Measurements from ENCODE around the gene MATN1. TPM values are rescaled to one million over a fixed set of nuclear protein-coding genes. Genes with fewer than 3 reads are reported as not detected.

The MATN1 gene
- total RNA-seq, 1 experiment from 2014 or later: not detected

GRCh38 chr1:30758121-30758688 is 34.8 kb upstream of the MATN1 start:
- no peak for DNase-seq (ENCODE audit: low spot score)

DNA sequence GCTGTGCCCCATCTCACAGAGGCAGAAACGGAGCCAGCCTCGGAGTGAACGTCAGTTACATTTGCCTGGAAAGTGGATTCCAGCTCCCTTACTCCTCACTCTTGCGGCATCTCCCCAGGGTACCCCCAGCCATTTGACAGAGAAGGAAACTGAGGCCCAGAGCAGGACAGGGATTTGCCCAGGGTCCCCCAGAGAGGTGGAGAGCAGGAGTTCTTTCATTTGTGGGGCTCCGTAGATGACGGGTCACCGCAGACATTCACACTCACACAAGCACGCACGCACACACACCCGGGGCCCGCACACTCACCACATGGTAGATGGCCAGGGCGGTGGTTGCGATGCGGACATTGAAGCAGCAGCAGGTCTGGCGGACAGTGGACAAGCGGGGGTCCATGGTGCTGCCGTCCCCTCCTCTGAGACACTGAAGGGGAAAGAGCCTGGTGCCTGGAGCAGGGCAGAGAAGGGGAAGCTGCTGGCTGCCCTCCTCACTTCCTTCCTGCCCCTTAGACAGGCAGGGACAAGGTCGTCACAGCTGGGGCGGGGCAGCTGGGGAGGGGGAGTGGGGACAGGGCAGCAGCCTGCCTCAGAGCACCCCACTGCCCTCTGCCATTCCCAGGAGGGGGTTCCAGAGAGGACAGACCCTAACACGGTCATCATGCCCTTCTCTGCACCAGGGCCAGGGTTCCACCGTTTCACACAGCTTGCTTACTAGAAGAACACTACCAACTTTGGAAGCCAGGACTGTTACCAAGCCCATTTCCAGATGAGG is 34.2 kb upstream of the MATN1 start, which contains the start of gene LAPTM5:
Gene LAPTM5 (minus strand): TSS at position 423 of the 769 bp plus-strand sequence. CDS start 29 bp downstream, at position 394.
- no peak for DNase-seq (ENCODE audit: low spot score)

GRCh38 chr1:30756545-30757351 is 33.4 kb upstream of the MATN1 start:
- no peak for DNase-seq (ENCODE audit: low spot score)

DNA sequence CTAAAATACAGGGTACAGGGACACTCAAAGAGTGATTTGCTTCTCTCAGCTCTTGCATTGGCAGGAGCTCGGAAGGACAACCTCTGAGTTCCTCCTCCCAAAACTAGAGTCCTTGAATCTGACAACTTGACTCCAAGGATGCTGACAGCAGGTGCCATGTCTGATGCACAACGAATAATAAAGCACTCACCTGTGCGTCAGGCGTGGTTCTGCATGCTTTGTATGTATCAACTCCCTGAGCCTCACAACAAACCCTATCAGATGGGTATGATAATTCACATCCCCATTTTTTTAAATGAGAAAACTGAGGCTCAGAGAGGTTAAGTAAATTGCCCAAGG is 32.8 kb upstream of the MATN1 start:
- DNase-seq (ENCODE audit: low spot score): no peak

DNA sequence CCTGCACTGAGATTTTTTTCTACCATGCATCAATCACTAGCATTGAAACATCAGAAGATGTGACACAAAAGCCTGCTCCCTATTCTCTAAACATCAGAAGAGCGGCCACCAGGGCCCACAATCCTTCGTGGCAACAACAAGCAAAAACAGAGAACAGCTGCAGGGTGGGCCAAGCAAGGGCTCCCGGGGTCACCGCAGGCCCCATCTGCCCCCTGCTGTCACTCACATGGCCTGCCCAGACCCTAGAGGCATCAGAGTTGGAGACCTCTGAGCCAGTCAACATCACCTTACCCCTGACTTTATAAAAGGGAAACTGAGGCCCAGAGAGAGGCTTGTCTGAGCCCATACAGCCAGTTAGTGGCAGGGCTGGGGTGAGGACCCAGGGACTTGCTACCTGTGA is 32.4 kb upstream of the MATN1 start:
- no peak for DNase-seq (ENCODE audit: low spot score)

- no peak for DNase-seq (ENCODE audit: low spot score)
Observed at GRCh38 chr1:30755334-30755733, 31.9 kb upstream of the MATN1 start.

DNA sequence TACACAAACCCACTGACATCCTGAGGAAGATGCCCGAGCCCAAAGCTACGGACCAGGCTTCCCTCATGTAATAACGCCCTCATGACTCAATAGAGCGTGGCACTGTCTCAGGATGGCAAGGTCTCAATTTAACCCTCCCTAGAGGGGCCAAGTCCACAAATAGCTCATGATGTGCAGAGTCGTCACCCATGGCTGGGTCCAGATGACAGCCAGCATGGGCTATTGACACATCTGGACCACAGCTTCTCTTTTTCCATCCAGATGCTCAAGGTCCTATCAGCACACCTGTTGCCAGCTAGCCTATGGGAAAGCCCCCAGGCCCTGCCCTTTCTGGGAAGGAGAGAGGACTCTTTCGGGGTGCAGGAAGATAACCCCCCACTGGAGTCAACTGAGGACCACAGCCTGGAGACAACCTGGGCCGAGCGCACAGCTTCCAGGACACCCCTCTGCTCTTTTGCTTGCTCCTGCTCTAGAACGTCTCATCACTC is 31.3 kb upstream of the MATN1 start:
- DNase-seq (ENCODE audit: low spot score): no peak

DNA sequence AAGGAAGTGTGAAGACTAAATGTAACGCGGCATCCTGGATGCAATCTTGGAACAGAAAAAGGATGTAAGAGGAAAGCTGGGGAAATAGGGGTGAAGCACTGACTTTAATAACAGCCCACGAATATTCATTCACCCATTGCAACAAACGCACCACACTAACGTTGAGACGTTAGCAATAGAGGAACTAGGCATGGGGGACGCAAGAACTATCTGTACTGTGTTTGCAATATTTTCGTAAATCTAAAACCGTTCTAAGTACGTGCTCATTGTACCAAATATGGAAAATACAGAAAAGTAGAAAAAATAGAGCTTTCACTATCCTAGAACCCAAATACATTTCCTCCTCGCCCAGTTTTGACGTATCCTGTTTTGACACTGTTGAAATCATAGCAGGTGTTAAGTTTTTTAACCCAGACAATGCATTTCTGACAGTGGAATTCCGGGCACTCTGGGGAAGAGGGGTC is 30.3 kb upstream of the MATN1 start:
- no peak for DNase-seq (ENCODE audit: low spot score)

- DNase-seq (ENCODE audit: low spot score): no peak
Observed at GRCh38 chr1:30753118-30753517, 29.7 kb upstream of the MATN1 start.

DNA sequence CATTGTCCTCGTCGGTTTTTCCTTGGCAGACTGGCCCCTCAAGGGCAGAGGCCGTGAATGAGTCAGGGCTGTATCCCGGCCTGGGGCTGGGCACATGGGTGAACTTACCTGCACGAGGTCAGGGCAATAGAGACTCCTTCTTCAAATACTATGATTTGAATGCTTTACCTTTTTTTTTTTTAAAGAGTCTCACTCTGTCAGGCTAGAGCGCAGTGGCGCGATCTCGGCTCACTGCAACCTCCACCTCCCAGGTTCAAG is 29.2 kb upstream of the MATN1 start:
- no peak for DNase-seq (ENCODE audit: low spot score)

DNA sequence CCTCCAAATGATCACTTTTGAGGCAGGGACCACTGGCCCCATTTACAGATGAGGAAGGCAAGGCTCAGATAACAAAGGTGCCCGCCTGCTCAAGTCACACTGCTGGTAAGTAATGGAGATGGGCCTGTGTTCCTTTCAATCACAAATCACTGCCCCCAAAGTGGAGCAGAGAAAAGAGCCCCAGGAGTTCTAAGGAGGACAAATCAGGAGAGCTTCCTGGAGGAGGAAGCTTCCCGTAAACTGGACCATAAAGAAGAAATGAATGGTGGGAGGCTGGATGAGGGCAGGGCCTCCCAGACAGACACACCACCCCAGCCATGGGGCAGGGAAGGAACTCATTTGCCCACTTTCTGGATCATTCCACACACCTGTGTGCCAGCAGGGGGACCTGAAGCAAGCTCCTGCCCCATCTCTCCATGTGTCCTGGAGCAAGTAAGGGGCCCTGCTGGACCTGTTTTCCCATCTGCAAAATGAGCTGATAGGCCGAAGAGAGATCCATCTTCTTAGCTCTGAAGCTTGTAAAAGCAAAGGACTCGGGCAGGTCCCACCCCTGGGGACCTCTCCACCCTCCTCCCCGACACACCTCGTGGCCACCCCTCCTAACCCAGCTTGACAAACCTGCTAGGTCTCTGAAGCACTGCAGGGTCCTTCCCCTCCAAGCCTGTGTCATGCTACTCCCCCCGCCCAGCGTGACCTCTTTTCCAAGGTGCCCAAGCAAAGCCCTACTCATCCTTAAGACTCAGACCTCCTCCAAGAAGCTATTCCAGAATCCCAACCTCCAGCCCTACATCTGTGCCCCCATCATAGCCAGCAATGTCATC is 28.7 kb upstream of the MATN1 start:
- DNase-seq (ENCODE audit: low spot score): no peak

DNA sequence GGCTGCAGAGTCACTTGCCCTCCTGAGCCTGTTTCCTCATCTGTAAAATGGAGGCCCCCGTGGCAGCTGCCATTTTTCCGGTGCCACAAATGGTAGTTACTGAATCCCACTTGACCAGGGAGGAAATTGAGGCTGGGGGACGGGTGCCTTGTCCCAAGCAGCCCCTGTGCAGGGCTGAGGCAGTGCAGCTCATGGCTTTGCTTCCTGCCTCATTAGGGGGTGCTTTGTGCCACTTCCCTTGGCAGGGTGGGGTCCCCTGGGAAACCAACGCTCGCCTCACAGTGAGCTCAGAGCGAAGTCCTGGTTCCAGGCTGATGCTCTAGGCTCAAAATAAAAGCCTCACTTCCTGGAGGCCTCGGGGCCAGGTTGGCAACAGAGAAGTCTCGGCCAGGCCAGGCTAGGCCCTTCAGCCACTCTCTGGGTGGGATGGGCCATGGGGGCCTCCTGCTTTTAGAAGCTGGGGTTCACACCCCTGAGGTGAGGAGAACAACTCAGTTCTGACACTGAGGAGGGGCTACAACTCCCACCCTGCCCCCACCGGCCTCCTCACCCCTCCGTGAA is 27.4 kb upstream of the MATN1 start:
- no peak for DNase-seq (ENCODE audit: low spot score)

DNA sequence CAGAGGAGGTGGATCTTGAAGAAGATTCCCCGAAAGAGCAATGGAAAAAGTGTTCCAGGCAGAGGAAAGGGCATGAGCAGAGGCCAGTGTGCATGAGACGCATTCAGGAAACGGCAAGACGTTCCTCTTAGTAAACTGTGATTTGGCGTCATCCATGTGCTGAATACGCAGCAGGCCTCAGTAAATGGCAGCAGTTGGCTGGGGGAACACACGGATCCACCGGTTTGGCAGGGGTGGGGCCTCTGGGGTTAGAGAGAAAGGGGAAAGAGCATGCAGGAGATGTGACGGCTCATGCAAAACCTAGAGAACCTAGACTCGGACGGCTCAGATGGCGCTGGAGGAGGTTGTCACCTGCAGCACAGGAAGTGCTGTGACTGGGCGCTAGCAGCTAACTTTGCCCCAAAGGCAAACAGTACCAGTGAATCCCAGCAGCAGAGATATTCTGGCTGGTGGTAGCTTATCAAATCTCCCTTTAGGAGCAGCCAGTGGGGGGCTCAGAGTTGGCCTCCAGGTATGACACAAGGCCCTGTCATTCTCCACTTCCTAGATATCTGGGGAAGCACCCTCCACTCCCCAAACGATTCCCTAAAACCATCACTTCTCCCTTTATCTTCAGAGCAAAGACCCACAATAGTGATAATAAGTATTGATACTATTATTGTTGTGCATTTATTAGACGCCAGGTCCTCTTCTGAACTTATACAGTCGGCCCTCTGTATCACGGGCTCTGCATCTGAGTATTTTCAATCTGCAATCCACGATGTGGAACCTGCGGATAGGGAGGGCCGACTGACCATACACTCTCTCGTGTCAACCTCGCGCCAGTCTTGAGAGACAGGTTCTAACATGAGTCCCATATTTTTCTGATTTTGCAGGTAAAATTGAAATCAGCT is 26.6 kb upstream of the MATN1 start:
- DNase-seq (ENCODE audit: low spot score): no peak

- DNase-seq (ENCODE audit: low spot score): no peak
Observed at GRCh38 chr1:30748699-30749401, 25.5 kb upstream of the MATN1 start.

DNA sequence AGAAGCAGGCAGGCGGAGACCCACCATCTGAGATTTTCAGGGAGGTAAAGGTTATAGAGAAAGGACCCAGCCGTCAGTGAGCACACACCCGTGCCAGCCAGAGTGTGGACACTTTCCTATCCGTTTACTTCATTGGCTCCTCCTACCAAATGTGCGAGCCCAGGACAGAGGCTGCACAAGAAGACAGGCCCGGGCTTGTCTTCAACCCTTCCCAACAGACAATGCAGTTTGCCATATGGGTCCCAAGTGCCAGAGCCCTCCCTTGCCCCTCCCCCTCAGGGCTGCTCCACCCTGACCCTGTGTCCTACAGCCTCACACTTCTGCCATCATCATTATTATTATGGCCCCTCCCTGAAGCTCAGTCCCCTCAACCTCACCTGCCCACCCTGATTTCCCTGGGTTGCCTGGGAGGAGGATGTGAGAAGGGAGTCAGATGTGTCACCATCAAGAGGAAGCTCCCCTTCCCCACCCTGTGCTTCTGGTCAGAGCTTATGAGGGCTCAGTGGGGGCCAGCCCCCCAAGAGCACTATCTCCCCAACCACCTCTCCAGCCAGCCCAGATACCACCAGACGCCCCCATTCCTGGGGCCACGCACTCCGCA is 24.8 kb upstream of the MATN1 start:
- no peak for DNase-seq (ENCODE audit: low spot score)

DNA sequence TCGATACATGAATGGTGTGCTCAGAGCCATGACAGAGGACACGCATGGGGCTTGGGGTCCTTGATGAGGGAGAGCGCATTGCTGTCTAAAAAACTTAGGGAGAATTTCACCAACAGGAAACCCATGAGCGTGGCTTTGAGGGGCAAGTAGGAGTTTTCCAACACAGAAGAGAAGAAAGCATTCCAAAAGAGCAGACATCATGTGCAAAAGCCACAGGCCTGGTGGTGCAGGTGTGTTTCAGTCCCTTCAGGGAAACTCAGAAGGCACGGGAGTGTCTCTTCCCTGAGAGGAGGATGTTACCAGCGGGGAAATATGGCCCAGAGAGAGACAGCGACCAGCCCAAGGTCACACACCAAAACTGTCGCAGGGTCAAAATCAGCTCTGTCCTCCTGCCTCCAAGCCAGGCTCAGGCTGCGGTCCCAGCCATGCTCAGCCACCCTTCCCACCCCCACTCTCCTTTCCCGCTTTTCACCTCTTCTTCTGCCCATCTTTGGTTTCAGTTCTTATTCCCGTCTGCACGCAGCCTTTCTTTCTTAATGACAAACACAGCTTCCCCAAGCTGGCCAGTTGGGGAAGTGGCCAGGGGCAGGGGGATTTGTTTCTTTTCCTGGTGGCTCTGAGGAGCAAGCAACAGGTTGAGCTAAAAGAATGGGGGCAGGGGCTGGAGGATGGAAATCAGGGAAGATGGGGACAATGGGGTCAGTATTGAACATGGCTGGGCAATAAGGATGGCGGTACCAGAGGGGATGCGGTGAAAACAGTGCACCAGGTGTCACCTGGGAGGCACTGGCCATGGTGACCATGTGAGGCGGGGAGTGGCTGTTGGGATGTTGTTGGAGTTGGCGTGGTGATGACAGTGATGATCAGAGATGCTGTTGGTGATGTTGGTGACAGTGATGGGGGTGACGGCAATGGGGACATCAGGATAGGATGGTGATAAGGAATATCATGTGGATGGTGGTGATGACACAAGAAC is 23.9 kb upstream of the MATN1 start:
- DNase-seq (ENCODE audit: low spot score): no peak

DNA sequence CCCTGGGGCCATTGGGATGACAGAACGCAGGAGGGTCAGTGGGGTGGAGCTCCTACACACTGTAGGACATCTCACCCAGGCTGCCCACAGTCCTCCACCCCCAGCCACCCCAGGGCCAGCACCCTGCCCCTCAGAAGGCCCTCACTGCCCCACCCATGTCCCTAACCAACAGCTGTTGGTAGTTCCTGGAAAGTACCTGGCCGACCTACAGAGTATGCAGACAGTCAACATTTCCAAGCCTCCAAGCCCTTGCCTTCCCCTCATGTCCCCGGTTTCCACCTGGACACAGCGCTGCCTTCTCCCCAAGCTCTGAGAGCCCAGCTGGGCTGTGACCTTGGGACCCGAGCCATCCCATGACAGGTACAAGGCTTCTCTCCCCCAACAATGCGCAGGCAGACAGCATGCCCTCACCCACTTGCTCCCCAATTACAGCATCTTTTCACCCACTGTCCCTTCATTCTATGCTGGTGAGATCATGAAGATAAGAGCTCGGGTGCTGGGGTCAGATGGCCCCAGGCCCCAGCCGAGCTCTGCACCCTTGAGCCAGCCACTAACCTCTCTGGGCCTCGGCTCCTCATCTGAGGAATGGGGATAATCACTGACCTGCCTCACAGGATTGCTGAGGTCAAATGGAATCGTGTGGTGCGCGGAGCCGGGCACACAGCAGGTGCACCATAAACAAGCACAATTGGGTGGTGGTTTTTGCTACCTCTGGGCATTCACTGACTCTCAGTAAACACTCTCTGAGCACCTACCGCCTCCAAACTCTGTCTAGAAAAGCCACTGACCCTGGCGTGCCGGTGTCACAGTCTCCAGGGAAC is 23.0 kb upstream of the MATN1 start:
- DNase-seq (ENCODE audit: low spot score): no peak
